MM.1S (cell line): ENCODE data around the gene TRAIP.
A peak's percentile ranks its signal among the peaks of the same experiment; 100 is the strongest.
"Not testable (repeated sequence)": the region's sequence is repeated elsewhere in the genome, so short reads cannot be mapped to it uniquely, and the experiment has no call there.

ENCODE experiments used
- DNase-seq: peaks from one replicate; pipeline ENCODE4 v3.0.0-alpha.2; 2015
- H2AFZ ChIP-seq: fragments of 300-600 bp; sonication (generic); 2 replicates; pipeline ENCODE4 v1.6.0; 2016; ENCODE audit warnings: antibody characterized with exemption, low read length
- H3F3A ChIP-seq: fragments of 300-600 bp; sonication (generic); 2 replicates; pipeline ENCODE4 v1.6.1; 2016; ENCODE audit warnings: mild to moderate bottlenecking, antibody characterized with exemption, low read length, moderate library complexity, mixed read lengths; ENCODE audit not compliant: insufficient read depth
- H3K27ac ChIP-seq: fragments of 300-600 bp; sonication (generic); 2 replicates; pipeline ENCODE4 v1.5.1; 2016; ENCODE audit warnings: mild to moderate bottlenecking, low read length
- H3K27me3 ChIP-seq: fragments of 300-600 bp; sonication (generic); replicated peaks from 2 replicates; pipeline ENCODE4 v1.6.0; 2016; ENCODE audit warnings: low read length; ENCODE audit not compliant: insufficient read depth
- H3K36me3 ChIP-seq: fragments of 300-600 bp; sonication (generic); replicated peaks from 2 replicates; pipeline ENCODE4 v1.6.1; 2016; ENCODE audit warnings: mild to moderate bottlenecking, low read length, mixed read lengths; ENCODE audit not compliant: insufficient read depth
- H3K4me1 ChIP-seq: fragments of 300-600 bp; sonication (generic); 2 replicates; pipeline ENCODE4 v1.6.1; 2016; ENCODE audit warnings: low read length, mixed read lengths
- H3K4me2 ChIP-seq: fragments of 300-600 bp; sonication (generic); 2 replicates; pipeline ENCODE4 v1.6.0; 2016; ENCODE audit warnings: low read depth, low read length
- H3K4me3 ChIP-seq: fragments of 300-600 bp; sonication (generic); 2 replicates; pipeline ENCODE4 v1.5.1; 2016; ENCODE audit warnings: low read length, mixed read lengths
- H3K79me2 ChIP-seq: fragments of 300-600 bp; sonication (generic); 2 replicates; pipeline ENCODE4 v1.6.1; 2016; ENCODE audit warnings: mixed run types, low read length, mixed read lengths
- H3K9ac ChIP-seq: fragments of 300-600 bp; sonication (generic); 2 replicates; pipeline ENCODE4 v1.6.1; 2016; ENCODE audit warnings: low read length, mixed read lengths
- H3K9me2 ChIP-seq: fragments of 300-600 bp; sonication (generic); replicated peaks from 2 replicates; pipeline ENCODE4 v1.6.1; 2016; ENCODE audit warnings: mild to moderate bottlenecking, low read length, mixed read lengths; ENCODE audit not compliant: insufficient read depth
- H3K9me3 ChIP-seq: fragments of 300-600 bp; sonication (generic); replicated peaks from 2 replicates; pipeline ENCODE4 v1.6.1; 2016; ENCODE audit warnings: mild to moderate bottlenecking, low read length, mixed read lengths; ENCODE audit not compliant: insufficient read depth
- H4K20me1 ChIP-seq: fragments of 300-600 bp; sonication (generic); 2 replicates; pipeline ENCODE4 v1.6.1; 2016; ENCODE audit warnings: mild to moderate bottlenecking, low read length, moderate library complexity, mixed read lengths; ENCODE audit not compliant: insufficient read depth
- CTCF ChIP-seq: fragments of 300-600 bp; sonication (generic); IDR thresholded peaks from 2 replicates; pipeline ENCODE4 v1.5.1; 2016; ENCODE audit warnings: antibody characterized with exemption, low read length, mixed read lengths
- EZH2 ChIP-seq: fragments of 300-600 bp; sonication (generic); optimal IDR thresholded peaks from 2 replicates; pipeline ENCODE3; 2017; ENCODE audit warnings: low read depth, mild to moderate bottlenecking, antibody characterized with exemption, low read length, mixed read lengths
- EZH2phosphoT487 ChIP-seq: fragments of 300-600 bp; sonication (generic); IDR thresholded peaks from 2 replicates; pipeline ENCODE4 v1.6.1; 2018; ENCODE audit warnings: antibody characterized with exemption, low read length

The TRAIP gene

GRCh38 chr3:49831341-49831740 lies 25.0 kb downstream of the TRAIP start:
- no peaks in the 10 kb centered on the region for H3K36me3 ChIP-seq
- no peak overlapping the region for H3K27ac ChIP-seq
- H3K4me2 ChIP-seq: no peak overlapping the region
- no peak for DNase-seq
- no peak overlapping the region for H3K4me3 ChIP-seq
- no peaks in the 10 kb centered on the region for H3F3A ChIP-seq
- H3K79me2 ChIP-seq: no peaks in the 10 kb centered on the region
- no peak for TF ChIP-seq EZH2phosphoT487
- no peak for TF ChIP-seq EZH2
- no peak for TF ChIP-seq CTCF
- H4K20me1 ChIP-seq: no peaks in the 10 kb centered on the region
- H3K9me3 ChIP-seq: no peaks in the 10 kb centered on the region
- no peaks in the 10 kb centered on the region for H3K27me3 ChIP-seq
- no peaks in the 10 kb centered on the region for H3K4me1 ChIP-seq
- no peaks in the 10 kb centered on the region for H3K9me2 ChIP-seq
- no peak overlapping the region for H2AFZ ChIP-seq
- H3K9ac ChIP-seq: no peak overlapping the region

GRCh38 chr3:49826016-49826415 lies 30.3 kb downstream of the TRAIP start:
- no peaks in the 10 kb centered on the region for H3F3A ChIP-seq
- DNase-seq: no peak
- H3K27ac ChIP-seq: no peak overlapping the region
- H2AFZ ChIP-seq: no peak overlapping the region
- no peaks in the 10 kb centered on the region for H3K4me1 ChIP-seq
- H3K27me3 ChIP-seq: no peaks in the 10 kb centered on the region
- TF ChIP-seq EZH2 (no peak), EZH2phosphoT487 (no peak)
- no peaks in the 10 kb centered on the region for H4K20me1 ChIP-seq
- no peaks in the 10 kb centered on the region for H3K9me2 ChIP-seq
- H3K9ac ChIP-seq: no peak overlapping the region
- no peaks in the 10 kb centered on the region for H3K9me3 ChIP-seq
- no peak overlapping the region for H3K4me2 ChIP-seq
- no peak overlapping the region for H3K4me3 ChIP-seq
- no peaks in the 10 kb centered on the region for H3K36me3 ChIP-seq
- H3K79me2 ChIP-seq: no peaks in the 10 kb centered on the region

GRCh38 chr3:49823131-49823530 lies 33.2 kb downstream of the TRAIP start:
- H3K36me3 ChIP-seq, H3K9me3 ChIP-seq, H3K27ac ChIP-seq, H3K4me1 ChIP-seq, H4K20me1 ChIP-seq, H3K4me2 ChIP-seq, H3K9ac ChIP-seq, H3F3A ChIP-seq, H3K4me3 ChIP-seq, H2AFZ ChIP-seq, DNase-seq, H3K27me3 ChIP-seq, H3K79me2 ChIP-seq, H3K9me2 ChIP-seq: not testable (repeated sequence)

GRCh38 chr3:49813497-49814174 lies 42.7 kb downstream of the TRAIP start, which contains the start of gene UBA7:
UBA7 (minus strand) TSS chr3:49813953; CDS start chr3:49813787, 166 bp downstream.
- no peaks in the 10 kb centered on the region for H3K9me2 ChIP-seq
- peak within 1 kb of the TSS; percentile 56 for H3K4me3 ChIP-seq
- H3K4me1 ChIP-seq: peaks cover 3% of the 10 kb centered on the region; the same call in 1 of the 2 replicates
- no peaks in the 10 kb centered on the region for H3K27me3 ChIP-seq
- H3K9me3 ChIP-seq: no peaks in the 10 kb centered on the region
- H2AFZ ChIP-seq: peak within 1 kb of the TSS; percentile 91
- H3K9ac ChIP-seq: peak within 1 kb of the TSS; percentile 33; the same call in 1 of the 2 replicates
- no peaks in the 10 kb centered on the region for H3K79me2 ChIP-seq
- no peaks in the 10 kb centered on the region for H3K36me3 ChIP-seq
- no peaks in the 10 kb centered on the region for H3F3A ChIP-seq
- no peak within 1 kb of the TSS for H3K27ac ChIP-seq
- DNase-seq: peak; percentile 15
- peak within 1 kb of the TSS; percentile 79 for H3K4me2 ChIP-seq
- TF ChIP-seq EZH2 (no peak), CTCF (no peak), EZH2phosphoT487 (no peak)
- H4K20me1 ChIP-seq: no peaks in the 10 kb centered on the region
